CMK (cell line): Measurements from ENCODE around the gene UBR3.
"Not testable (repeated sequence)": the region's sequence is repeated elsewhere in the genome, so short reads cannot be mapped to it uniquely, and the experiment has no call there.

Experiments used
- DNase-seq: peaks from one replicate; pipeline ENCODE4 v3.0.0-alpha.2; 2010; ENCODE audit warnings: low read depth

Gene UBR3

DNA sequence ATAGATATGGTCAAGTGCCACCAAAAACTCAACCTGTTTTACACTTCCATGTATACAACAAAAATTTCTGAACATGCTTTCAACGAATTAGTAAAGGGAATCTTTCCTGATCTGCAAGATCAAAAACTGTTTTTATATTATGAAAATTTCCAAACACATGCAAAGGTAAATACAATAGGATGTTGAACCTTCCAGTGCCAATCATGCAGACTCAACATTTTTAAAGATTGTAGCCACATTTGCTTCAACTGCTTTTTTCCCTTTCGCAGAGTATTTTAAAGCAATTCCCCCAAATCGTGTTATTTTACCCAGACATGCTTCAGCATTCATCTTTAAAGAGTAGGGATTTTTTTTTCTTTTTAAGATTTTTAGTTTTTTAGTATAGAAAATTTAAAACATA, 40.3 kb downstream of the UBR3 start:
- DNase-seq, result no peak

DNA sequence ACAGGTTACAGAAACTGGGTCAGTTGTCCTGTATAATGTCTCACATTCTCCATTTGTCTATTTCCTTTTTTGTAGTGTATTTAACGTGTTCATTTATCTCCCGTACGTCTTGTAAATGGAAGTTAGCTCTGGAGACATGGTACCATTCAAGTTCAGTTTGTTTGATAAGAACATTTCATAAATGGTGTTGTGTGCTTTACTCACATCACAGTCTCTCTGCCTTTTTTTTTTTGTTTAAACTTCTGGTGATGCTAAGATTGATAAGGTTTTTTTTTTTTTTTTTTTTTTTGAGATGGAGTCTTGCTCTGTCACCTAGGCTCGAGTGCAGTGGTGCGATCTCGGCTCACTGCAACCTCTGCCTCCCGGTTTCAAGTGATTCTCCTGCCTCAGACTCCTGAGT, 41.7 kb downstream of the UBR3 start:
- DNase-seq, result no peak

DNA sequence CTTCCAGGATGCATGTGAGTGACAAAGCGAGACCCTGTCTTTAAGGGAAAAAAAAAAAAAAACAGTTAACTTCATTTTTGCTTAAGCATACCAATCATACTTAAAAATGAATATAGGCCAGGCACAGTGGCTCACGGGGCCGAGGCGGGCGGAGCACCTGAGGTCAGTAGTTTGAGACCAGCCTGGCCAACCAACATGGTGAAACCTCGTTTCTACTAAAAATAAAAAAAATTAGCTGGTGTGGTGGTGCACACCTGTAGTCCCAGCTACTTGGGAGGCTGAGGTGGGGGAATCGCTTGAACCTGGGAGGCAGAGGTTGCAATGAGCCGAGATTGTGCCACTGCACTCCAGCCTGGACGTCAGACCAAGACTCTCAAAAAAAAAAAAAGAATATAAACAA, 44.1 kb downstream of the UBR3 start:
- not testable (repeated sequence) for DNase-seq

- no peak for DNase-seq
These were observed 44.7 kb downstream of the UBR3 start for GRCh38 chr2:169871994-169872393.

GRCh38 chr2:169877398-169877797, 50.1 kb downstream of the UBR3 start:
- peak; percentile 4 for DNase-seq

DNA sequence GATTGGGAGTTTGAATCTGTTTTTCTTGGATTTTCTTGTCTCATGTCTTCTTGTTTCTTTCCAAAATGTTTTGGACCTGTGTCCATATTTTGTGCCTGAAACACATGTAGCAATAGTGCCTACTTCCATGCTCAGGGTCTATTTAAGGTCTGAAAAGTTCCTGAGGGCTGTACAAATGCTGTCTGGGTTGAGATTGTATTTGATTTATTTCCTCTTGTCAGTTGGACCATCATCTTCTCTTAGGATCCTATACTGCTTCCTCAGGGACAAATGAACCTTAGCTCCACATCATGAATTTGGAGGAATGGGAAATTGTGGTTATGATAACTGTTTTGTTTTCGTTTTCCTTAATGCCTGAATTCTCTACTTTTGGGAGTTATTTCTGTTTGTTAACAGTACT, 59.9 kb downstream of the UBR3 start:
- no peak for DNase-seq

DNA sequence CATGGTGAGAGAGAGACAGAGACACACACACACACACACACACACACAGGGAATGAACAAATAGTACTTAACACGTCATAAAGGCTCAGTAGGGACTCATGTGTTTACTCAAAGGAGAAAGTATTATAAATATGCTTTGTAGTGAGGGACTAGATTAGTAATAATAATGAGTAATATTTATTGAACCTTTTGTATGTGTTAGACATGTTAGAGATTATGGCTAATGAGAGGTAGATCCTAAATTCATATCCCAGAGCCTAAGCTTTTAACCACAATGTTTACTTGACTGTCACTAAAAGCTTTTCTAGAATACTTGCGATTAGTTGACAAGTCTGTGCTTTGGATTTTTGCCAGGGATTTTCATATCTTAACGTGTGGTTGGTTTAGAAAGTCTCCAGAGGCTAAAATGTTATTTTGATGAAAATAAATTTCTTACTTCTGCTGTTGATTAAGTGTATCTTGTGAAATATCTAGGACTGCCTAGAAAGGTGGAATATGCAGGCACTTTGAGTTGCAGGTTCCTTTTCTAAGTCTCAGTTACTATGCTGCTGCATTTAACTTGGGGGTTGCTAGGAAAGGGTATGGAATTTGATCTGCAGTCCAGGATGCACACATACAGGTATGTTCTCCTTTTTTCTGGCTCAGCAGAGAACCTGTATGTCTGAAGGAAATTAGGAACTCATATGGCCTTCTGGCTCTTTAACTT, 64.5 kb downstream of the UBR3 start:
- DNase-seq, result no peak

DNA sequence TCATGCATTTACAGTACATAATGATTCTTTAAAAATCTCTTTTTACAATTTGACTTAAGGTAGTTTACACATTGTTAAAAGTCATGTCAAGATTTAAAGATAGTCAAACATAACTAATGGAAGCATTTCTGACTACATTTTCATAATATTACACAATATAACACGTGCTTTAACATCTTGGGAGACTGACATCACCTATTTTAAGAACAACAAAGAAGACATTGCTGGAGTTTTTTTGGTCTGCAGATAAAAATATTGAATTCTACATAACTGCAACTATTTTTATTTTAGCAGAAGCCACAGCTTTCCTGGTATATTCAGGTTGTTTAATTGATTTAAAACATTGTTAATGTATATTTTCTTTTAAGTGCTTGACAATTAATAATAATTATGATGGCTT, 65.7 kb downstream of the UBR3 start:
- DNase-seq, result no peak

GRCh38 chr2:169895294-169895985, 68.2 kb downstream of the UBR3 start:
- DNase-seq, result no peak

DNA sequence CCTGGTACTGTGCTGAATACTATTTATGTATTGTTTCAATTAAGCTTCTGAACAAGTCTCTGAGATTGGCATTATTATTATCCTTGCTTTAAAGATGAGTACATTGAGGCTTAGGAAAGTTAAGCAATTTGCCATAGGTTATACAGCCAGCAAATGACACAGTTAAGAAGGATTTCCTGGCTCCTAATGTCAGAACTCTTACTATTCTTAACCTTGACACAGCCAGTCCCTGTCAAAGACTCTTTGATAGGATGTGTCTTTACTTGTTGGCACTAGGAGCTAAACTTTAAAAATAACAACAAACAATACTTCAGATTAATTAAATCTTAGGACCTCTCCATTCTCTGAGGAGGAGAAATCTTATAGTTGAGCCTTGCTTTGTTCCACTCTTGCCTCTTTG, 70.6 kb downstream of the UBR3 start:
- DNase-seq, result no peak

- DNase-seq, result not testable (repeated sequence)
These were observed 72.8 kb downstream of the UBR3 start for GRCh38 chr2:169900103-169900502.

DNA sequence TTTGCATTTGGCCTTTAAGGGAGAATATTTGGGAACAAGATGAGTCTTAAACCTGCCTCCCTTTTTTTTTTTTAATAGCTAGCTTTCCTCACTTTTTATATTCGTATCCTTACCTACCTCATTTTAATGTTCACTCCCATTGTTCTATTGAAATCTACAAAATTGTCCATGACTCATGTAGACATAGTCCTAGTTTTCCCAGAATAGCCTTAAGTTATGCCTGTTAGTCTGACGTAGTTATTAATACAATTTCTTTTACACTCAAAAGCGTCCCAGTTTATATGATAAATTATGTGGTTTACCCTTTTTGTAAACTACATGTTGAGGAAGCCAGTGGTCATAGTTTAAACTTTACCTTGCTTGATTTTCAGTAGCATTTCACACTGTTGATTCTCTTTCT, 73.4 kb downstream of the UBR3 start:
- DNase-seq, result no peak

- DNase-seq, result no peak
These were observed 79.5 kb downstream of the UBR3 start for GRCh38 chr2:169906731-169907130.

- no peak for DNase-seq
These were observed 82.1 kb downstream of the UBR3 start for GRCh38 chr2:169909376-169909775.

DNA sequence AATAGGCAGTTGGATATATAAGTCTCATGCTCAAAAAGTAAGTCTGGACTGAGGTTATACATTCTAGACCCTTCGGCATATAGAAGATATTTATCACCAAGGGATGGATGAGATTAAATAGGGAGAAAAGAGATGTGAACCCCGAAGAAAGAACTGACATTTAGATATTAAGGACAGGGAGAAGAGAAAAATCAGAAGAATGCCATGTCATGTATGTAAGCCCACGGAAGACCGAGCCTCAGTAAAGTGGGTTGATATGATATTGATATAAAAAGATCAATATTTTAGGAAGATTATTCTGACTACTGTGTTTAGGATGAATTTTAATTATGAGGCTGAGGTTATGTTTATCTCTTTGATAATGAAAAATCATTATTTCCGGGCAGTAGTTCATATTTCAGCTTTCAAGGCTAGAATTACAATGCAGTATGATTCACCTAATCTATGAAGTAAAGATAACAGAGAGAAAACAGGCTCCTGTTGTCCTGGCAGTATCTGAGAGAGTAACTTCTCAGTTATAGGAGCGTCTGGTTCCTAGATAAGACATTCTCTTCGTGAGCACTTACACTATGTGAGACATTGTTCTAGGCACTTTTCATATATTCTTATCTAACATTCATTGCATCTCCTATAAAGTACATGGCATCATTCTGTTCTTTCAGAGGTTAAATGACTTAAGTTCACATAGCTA, 83.0 kb downstream of the UBR3 start:
- no peak for DNase-seq

GRCh38 chr2:169911119-169911518, 83.9 kb downstream of the UBR3 start:
- no peak for DNase-seq

GRCh38 chr2:169916623-169917022, 89.4 kb downstream of the UBR3 start:
- DNase-seq, result no peak

- no peak for DNase-seq
These were observed 96.7 kb downstream of the UBR3 start for GRCh38 chr2:169923977-169924376.

GRCh38 chr2:169925968-169926367, 98.7 kb downstream of the UBR3 start:
- peak; percentile 9 for DNase-seq

DNA sequence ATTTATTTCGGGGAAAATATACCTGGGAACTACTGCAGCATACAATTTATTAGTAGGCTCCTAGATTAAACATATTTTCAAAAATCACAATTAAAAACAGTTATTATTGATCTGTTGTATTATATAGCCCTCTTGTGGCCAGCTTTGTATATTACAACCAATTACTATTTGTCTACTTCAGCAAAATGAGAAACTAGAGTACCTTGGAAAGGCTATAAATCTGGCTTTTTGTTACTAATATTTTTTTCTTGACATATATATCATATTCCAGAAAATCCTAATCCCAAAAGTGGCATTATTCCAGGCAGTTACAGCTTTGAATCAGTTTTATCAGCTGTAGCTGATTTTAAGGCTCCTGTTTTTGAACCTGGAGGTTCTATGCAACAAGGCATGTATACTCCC, 101.2 kb downstream of the UBR3 start:
- peak; percentile 26 for DNase-seq

DNA sequence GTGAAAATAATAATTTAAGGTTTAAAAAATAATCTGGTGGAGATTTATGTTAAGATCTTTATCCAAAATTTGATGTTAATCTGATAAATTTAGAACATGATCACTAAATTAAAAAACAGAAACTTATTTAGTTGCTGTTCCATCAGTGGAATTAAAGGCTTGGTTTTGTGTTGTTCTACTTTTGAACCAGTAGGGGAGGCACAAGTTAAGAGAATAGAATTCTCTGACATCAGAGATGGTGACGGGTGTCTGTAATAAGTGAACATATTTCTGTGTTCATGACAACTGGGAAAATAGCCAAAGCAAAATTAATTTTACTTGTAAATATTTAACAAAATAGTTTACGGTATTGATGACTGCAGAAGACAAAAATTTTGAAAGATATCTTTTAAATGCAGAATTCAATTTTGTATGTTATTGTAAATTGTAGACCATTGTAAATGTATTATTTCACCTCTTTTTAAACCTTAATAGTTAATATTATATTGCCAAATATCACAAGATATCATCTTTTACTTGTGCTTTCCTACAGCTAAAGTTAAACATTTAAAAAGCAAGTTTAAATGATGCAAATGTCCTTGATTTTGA, 106.0 kb downstream of the UBR3 start:
- DNase-seq, result peak; percentile 37

- DNase-seq, result not testable (repeated sequence)
These were observed 109.4 kb downstream of the UBR3 start for GRCh38 chr2:169936652-169937051.

GRCh38 chr2:169945515-169945914, 118.3 kb downstream of the UBR3 start:
- no peak for DNase-seq
